CD4-positive, alpha-beta T cell treated with Interleukin-17A for 4 hours (primary cell): ENCODE measurements around the gene NDFIP2.

Source experiments
- DNase-seq: peaks from one replicate; pipeline ENCODE4 v3.0.0-alpha.2; 2020; ENCODE audit warnings: mixed read lengths

The NDFIP2 gene, protein sequence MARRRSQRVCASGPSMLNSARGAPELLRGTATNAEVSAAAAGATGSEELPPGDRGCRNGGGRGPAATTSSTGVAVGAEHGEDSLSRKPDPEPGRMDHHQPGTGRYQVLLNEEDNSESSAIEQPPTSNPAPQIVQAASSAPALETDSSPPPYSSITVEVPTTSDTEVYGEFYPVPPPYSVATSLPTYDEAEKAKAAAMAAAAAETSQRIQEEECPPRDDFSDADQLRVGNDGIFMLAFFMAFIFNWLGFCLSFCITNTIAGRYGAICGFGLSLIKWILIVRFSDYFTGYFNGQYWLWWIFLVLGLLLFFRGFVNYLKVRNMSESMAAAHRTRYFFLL

GRCh38 chr13:79480954-79481684, at the start of gene NDFIP2:
Gene NDFIP2 (plus strand): TSS chr13:79481155. CDS start chr13:79481204, 49 bp downstream.
- DNase-seq: peak; percentile 88

DNA sequence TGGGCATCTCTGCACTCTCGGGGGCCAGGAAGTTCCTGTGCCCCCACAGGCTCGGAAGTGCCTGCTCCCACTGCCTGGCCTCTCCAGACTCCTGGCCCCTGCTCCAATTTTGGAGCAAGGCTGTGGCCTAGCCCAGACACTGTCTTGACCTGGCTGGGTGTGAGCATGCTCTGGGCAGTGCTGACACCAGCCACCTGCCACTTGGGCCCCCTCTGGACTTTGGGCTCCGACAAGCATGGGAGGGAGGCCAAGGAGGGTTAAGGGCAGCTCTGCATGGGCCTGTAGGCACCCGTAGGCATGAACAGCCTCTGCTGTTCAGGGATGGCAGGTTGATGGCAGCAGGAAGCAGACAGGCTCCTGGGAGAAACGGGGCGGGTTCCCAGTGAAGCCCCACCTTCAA, 48.9 kb upstream of the NDFIP2 start:
- DNase-seq: no peak

DNA sequence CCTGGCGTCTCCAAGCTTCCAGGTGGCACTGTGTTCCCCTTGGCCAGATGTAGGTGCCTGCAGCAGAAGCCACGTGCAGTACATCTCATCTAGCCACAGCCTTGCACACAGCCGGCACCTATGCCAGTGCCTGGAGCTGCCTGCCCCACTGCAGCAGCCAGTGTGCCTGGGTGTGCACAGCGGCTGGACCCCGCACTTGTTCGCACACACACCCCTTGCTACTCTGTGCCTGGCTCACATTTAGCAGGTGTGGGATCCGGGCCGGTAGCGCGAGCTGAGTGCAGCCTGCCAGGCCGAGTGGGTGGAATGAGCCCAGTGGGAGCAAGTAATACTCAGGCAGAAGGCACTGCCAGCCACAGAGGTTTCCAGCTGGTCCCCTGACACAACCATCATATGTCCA, 48.0 kb upstream of the NDFIP2 start:
- no peak for DNase-seq

DNA sequence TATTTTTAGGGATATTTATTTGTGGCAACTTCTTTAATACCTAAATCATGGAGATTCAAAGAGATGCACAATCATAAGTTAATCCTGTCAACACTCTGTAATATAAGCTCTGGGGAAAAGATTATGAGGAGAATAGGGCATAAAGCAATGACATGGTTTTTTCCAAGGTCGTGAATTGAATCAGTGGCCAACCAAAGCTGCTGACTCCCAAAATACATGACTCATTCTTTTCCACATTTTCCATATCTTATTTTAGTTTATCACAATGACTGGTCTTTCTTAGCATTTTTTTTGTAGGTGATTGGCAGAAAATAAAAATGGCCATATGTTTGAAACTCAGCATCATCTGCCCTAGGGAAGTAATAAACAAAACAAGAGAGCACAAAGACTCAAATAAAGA, 46.4 kb upstream of the NDFIP2 start:
- no peak for DNase-seq

DNA sequence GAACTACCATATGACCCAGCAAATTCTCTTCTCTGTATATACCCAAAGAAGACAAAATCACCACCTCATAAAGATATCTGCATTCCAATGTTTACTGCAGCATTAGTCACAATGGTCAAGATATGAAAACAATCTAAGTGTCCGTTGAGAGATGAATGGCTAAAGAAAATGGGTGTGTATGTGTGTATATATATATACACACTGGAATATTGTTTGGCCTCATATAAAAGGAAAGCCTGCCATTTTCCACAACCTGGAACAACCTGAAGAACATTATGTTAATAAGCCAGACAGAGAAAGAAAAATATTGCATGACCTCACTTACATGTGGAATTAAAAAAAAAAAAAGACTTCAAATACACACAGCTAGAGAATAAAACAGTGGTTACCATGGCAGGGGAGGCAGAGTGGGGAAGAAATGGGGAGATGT, 45.4 kb upstream of the NDFIP2 start:
- no peak for DNase-seq

DNA sequence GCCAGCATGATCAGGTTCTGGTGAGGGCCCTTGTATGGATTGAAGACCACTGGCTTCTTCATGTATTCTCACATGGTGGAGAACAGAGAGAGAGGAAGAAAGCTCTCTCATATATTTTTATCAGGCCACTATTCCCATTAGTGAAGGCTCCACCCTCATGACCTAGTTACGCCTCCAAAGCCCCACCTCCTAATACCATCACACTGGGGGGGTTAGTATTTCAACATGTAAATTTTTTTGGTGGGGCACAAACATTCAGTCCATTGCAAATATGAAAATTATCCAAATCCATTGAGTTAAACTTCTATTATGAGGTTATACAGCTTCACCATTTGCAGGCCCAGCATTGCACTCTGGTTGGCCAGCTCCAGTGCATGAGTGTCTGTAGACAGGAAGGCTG, 41.7 kb upstream of the NDFIP2 start:
- DNase-seq: no peak

- DNase-seq: no peak
Observed at GRCh38 chr13:79440958-79441528, 39.9 kb upstream of the NDFIP2 start.

- no peak for DNase-seq
Observed at GRCh38 chr13:79442221-79442620, 38.7 kb upstream of the NDFIP2 start.

DNA sequence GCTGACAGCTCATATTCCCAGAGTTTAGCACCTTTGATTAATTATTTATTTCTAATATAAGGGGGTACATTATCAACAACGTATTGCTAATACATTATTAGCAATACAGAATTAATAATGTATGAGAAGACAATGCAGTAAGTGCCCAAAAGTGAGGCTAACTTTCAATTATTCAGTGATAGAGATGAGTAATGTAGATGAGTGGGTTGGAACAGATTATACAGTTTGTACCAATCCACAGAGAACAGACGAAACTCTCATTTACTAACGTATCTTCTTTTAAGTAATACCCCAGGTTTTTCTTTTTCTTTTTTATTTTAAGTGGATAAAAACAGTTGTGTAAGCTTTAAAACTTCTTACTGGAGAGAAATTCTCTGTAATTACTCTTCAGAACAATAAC, 38.2 kb upstream of the NDFIP2 start:
- no peak for DNase-seq

GRCh38 chr13:79445968-79446645, 34.8 kb upstream of the NDFIP2 start:
- DNase-seq: peak; percentile 46

DNA sequence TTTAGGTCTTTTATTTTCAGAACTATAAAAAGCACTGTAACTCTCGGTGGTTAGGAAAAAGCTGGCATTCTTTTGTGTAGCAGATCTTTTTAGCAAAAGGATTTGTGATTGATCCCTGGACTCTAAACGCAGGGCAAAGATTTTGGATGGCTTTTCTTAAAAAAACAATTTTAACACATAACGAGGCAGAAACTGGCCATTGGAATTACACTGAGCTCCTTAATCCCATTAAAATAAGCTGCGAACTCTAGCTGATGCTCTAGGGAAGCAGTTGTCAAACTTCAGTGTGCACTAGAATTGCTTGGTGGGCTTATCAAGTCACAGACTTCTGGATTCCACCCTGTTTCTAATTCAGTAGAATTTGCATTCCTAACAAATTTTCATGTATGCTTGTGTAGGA, 33.8 kb upstream of the NDFIP2 start:
- DNase-seq: no peak

GRCh38 chr13:79447741-79448140, 33.2 kb upstream of the NDFIP2 start:
- DNase-seq: no peak

GRCh38 chr13:79448413-79448812, 32.5 kb upstream of the NDFIP2 start:
- no peak for DNase-seq

- no peak for DNase-seq
Observed at GRCh38 chr13:79450110-79450509, 30.8 kb upstream of the NDFIP2 start.

- peak; percentile 89 for DNase-seq
Observed at GRCh38 chr13:79451500-79451962, 29.4 kb upstream of the NDFIP2 start.

GRCh38 chr13:79452239-79452913, 28.6 kb upstream of the NDFIP2 start:
- DNase-seq: no peak

GRCh38 chr13:79455331-79455730, 25.6 kb upstream of the NDFIP2 start:
- no peak for DNase-seq

- DNase-seq: no peak
Observed at GRCh38 chr13:79456051-79456450, 24.9 kb upstream of the NDFIP2 start.

- DNase-seq: no peak
Observed at GRCh38 chr13:79456656-79457365, 24.1 kb upstream of the NDFIP2 start.

GRCh38 chr13:79457390-79457789, 23.6 kb upstream of the NDFIP2 start:
- DNase-seq: no peak

- peak; percentile 22 for DNase-seq
Observed at GRCh38 chr13:79457948-79458347, 23.0 kb upstream of the NDFIP2 start.

DNA sequence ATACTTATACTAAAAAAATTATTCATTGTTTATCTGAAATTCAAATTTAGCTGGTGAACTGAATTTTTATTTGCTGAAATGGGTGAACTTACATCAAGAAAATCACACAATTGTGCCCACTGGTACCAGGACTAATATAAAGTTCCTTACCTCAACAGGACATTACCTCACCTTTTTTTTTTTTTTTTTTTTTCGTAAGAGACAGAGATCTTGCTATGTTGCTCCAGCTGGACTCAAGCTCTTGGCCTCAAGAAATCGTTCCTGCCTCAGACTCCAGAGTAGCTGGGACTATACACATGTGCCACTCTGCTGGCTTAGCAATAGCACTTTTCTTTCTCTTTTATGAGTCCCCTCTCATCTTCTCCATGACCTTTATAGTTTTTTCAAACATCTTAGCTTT, 22.5 kb upstream of the NDFIP2 start:
- no peak for DNase-seq
